Stimulated activated CD4-positive, alpha-beta T cell treated with anti-CD3 and anti-CD28 coated beads, TNF-alpha, amount 100 ng/mL, for 1 hour (primary cell): Measurements from ENCODE around the gene FOXP3.
A peak's percentile ranks its signal among the peaks of the same experiment; 100 is the strongest.

ENCODE experiments used
- DNase-seq, 3 donors: peaks; one replicate each; pipeline ENCODE4 v3.0.0-alpha.2; 2020; ENCODE audit warnings: low read depth in 3 of 3, low spot score in 1 of 3

The FOXP3 gene

GRCh38 chrX:49250578-49250977 is 13.9 kb downstream of the FOXP3 start:
- no peak for DNase-seq

DNA sequence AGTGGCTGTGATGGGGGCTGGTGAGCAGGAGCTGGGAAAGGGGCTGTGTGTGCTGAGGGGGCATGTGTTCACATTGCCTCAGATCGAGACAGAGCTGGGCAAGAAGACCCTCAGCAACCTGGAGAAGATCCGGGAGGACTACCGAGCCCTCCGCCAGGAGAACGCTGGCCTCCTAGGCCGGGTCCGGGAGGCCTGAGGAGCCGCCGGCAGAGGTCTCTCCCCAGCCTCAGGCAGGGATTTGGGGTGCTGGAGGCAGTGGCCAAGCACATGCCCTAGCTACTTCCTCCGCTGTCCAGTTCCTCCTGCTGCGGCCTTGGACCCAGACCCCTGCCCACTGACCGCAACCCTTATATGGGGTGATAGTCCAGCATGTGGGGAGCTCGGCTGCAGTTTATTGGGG is 14.4 kb downstream of the FOXP3 start:
- DNase-seq = no peak

DNA sequence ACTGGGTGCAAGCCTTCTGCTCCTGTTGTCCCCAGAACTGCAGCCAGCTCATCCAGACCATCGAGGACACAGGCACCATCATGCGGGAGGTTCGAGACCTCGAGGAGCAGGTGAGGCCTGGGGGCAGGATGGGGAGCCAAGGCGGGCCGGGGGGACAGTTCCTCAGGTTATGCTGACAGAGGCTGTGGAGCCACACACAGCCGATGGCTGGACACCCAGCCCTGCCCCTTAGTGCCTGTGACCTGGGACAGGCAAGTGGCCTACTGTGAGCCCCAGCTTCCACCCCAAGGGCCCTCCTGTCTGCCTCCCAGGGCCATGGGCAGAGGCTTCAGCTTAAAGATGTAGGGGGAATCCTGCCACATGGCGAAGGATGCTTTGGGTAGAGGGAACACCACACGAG is 14.9 kb downstream of the FOXP3 start:
- no peak for DNase-seq

DNA sequence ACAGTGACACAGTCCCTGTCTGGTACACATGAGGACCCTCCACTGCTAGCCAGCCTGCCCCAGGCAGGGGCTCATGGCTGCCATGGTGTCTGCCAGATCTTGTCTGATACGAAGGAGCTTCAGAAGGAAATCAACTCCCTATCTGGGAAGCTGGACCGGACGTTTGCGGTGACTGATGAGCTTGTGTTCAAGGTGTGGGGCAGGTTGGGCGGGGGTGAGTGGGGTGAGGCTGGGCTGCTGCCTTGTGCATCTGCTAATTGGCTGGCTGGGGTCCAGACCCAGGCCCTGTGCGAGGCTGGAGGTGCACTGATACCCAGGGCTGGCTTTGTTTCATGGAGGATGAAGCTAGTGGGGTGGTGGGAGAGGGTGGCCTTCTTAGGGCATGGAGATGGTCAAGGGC is 15.4 kb downstream of the FOXP3 start:
- DNase-seq = no peak

- DNase-seq = no peak
Observed at GRCh38 chrX:49247916-49248811, 16.3 kb downstream of the FOXP3 start.

GRCh38 chrX:49247346-49247745 is 17.2 kb downstream of the FOXP3 start:
- no peak for DNase-seq

DNA sequence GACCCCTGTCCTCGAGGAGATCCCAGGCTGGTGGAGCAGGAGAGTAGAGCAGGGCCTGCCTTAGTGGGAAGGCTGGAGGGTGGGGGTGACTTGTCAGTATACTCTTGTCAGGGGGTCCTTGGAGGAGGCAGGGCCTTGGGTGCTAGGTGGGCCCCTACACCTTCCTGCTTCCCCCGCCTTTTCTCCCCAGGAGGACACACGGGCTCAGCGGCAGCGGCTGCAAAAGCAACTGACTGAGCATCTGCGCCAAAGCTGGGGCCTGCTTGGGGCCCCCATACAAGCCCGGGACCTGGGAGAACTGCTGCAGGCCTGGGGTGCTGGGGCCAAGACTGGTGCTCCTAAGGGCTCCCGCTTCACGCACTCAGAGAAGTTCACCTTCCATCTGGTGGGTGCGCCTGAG is 18.0 kb downstream of the FOXP3 start:
- no peak for DNase-seq

GRCh38 chrX:49244207-49244606 is 20.3 kb downstream of the FOXP3 start:
- no peak for DNase-seq

GRCh38 chrX:49243166-49243565 is 21.3 kb downstream of the FOXP3 start:
- no peak for DNase-seq

GRCh38 chrX:49242545-49243066 is 21.9 kb downstream of the FOXP3 start:
- no peak for DNase-seq

GRCh38 chrX:49238735-49239134 is 25.8 kb downstream of the FOXP3 start:
- no peak for DNase-seq

DNA sequence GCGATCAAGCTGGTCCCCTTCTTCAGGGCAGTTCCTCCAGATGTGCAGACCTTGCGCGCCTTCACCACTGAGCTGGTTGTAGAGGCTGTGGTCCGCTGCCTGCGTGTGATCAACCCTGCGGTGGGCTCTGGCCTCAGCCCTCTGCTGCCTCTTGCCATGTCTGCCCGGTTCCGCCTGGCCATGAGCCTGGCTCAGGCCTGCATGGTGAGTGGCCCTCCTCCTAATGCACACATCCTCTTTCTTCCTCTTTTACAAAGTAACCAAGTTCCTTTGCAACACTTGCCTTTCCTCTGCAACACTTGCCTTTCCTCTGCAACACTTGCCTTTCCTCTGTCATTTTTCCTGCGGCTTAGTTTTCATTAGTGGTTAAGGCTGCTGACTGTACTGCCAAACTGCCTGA is 27.4 kb downstream of the FOXP3 start:
- no peak for DNase-seq

GRCh38 chrX:49233887-49234555 is 30.5 kb downstream of the FOXP3 start:
- DNase-seq = no peak

DNA sequence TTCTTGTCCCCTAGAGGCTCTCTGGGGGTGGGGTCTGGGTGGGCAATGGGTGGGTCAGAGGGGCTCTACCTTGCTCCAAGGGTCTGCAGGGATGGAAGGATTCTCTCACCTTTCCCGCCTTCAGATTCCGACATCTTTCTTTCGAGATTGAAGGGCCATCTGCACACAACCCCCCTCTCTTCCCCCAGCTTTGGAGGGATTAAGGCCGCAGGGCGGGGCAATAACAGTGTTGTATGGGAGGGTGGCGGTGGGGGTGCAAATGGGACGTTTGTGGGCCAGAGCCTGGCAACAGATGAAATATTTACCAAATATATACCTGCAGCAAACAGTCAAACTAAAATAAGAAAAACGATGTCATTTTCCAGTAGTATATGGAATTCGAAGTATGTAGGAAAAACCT is 31.3 kb downstream of the FOXP3 start, which contains the start of gene CACNA1F:
Gene CACNA1F (minus strand): TSS at position 165 of the 400 bp plus-strand sequence. CDS start 31 bp downstream, at position 134.
- no peak for DNase-seq

- DNase-seq = no peak
Observed at GRCh38 chrX:49232525-49232924, 32.0 kb downstream of the FOXP3 start.

- DNase-seq = no peak
Observed at GRCh38 chrX:49231333-49232000, 33.0 kb downstream of the FOXP3 start.

GRCh38 chrX:49230500-49231232 is 33.8 kb downstream of the FOXP3 start:
- DNase-seq = peak in 2 of 3 donors; percentile 9 to 37

DNA sequence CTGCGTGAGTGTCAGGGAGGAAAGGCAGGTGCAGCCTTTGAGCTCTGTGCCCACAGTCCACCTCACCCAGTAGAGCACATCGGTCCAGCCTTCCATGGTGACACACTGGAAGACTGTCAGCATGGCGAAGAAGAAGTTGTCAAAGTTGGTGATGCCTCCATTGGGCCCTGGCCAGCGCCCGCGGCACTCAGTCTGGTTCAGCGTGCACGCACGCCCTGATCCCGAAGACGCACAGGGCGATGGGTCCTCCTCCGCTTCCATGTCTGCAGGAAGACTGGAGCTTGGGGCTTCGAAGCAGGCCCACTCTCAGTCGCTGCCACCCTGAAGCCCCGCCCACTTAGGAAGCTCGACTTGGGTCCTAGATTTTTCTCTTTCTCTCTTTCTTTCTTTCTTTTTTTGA is 36.3 kb downstream of the FOXP3 start:
- no peak for DNase-seq

- no peak for DNase-seq
Observed at GRCh38 chrX:49227726-49228125, 36.8 kb downstream of the FOXP3 start.

GRCh38 chrX:49226946-49227345 is 37.6 kb downstream of the FOXP3 start:
- DNase-seq = no peak

DNA sequence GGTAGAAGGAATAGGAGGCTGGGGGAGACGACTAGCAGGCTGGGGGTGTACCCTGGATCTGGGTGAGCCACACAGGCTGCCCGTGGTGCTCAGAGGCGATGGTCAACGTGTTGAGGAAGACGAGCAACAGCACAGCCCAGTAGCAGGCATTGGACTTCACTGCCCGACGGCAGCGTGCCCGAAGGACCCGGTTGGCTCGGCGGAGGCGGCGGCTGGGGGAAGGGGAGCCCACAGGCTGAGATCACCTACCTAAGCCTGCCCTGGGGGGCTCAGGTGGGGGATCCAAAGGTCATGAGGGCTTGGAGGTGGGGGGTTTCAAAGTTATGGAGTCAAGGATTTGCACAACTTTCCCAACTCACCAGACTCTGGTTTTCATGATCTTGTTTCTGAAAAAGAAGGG is 38.7 kb downstream of the FOXP3 start:
- DNase-seq = no peak
